GM12801 (cell line): ENCODE measurements around the gene MSMB.

ENCODE experiments used
- TF ChIP-seq, protein P1 (sequence below): IDR thresholded peaks from one replicate; pipeline ENCODE4 v1.5.1; 2011; ENCODE audit warnings: control low read depth; ENCODE audit not compliant: insufficient read length; ENCODE audit errors: extremely low read depth

The MSMB gene

DNA sequence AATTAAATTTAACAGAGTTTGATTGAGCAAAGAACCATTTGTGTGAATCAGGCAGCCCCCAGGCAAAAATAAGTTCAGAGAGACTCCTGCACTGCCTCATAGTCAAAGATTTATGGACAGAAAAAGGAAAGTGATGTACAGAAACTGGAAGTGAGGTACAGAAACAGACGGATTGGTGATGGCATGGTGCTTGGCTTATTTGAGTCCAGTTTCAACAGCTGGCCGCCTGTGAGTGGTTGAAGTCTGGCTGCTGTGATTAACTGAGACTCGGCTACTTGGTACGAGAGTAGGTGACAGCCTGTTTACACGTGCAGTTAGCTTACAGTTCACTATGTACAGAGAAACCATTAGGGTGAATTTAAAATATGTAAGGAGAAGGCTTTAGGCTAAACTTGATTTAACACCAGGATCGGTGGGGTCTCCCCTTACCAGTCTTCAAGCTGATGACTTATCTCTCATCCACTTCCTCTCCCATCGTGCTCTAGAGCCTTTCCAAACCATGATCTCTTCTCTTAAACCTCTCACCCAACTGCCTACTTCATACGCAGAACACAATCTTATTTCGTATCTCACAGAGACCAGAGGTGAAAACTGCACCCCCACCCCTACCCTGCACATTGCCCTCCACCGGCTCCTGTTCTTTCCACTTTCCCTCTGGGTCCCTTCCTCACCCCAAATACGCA lies 5.0 kb upstream of the MSMB start:
- TF ChIP-seq, protein P1, sequence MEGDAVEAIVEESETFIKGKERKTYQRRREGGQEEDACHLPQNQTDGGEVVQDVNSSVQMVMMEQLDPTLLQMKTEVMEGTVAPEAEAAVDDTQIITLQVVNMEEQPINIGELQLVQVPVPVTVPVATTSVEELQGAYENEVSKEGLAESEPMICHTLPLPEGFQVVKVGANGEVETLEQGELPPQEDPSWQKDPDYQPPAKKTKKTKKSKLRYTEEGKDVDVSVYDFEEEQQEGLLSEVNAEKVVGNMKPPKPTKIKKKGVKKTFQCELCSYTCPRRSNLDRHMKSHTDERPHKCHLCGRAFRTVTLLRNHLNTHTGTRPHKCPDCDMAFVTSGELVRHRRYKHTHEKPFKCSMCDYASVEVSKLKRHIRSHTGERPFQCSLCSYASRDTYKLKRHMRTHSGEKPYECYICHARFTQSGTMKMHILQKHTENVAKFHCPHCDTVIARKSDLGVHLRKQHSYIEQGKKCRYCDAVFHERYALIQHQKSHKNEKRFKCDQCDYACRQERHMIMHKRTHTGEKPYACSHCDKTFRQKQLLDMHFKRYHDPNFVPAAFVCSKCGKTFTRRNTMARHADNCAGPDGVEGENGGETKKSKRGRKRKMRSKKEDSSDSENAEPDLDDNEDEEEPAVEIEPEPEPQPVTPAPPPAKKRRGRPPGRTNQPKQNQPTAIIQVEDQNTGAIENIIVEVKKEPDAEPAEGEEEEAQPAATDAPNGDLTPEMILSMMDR: no peak

DNA sequence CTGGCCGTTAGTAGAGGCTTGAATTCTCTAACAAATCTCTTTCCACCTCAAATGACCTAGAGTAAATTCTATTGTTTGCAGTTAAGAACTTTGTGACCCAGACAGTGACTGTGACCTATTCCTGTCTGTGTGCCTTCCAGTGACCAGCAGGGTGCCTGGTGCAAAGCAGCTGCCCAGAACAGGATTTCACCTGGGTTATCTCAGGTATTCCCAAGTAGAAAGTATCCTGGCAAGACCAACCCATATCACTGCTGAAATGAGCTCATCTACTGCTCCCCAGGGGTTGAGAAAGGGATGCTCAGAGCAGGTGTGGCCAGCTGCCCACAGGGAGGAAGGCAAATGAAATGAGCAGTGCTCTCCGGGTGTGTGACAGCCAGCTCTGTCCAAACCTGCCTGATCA lies 2.1 kb upstream of the MSMB start:
- TF ChIP-seq, protein P1: no peak

DNA sequence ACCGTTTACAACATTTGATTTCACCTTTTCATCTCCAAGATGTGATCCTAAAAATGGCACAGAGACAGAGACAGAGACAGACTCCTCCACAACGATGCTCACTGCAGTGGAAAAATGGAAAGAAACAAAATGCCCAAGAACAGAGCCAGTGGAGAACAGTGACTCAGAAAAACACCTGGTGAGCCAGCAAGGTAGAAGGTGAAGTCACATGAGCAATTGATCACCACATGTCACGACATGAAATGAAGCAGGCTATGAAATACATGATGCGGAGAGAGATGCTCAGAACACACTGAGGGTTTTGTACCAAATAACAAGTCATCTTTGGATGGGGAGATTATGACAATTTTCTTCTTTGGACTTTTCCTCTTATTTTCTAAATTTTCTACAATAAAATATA lies 3.5 kb downstream of the MSMB start:
- TF ChIP-seq, protein P1: no peak

DNA sequence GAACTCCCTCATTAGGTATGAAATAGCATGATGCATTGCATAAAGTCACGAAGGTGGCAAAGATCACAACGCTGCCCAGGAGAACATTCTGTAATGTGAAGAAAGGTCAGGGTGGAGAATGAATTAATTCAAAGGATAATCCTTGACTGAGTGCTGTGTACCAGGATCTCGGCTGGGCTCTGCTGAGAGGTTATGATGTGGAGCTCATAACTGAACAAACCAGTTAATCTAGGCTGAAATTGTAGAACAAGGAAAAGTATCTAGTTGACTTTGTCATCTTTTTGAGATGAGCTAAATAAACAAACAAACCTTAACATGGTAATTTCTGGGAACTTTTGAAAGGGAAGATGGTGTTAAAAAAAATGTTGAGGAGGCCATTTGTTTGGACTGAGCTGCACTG lies 6.1 kb downstream of the MSMB start:
- TF ChIP-seq, protein P1: no peak

DNA sequence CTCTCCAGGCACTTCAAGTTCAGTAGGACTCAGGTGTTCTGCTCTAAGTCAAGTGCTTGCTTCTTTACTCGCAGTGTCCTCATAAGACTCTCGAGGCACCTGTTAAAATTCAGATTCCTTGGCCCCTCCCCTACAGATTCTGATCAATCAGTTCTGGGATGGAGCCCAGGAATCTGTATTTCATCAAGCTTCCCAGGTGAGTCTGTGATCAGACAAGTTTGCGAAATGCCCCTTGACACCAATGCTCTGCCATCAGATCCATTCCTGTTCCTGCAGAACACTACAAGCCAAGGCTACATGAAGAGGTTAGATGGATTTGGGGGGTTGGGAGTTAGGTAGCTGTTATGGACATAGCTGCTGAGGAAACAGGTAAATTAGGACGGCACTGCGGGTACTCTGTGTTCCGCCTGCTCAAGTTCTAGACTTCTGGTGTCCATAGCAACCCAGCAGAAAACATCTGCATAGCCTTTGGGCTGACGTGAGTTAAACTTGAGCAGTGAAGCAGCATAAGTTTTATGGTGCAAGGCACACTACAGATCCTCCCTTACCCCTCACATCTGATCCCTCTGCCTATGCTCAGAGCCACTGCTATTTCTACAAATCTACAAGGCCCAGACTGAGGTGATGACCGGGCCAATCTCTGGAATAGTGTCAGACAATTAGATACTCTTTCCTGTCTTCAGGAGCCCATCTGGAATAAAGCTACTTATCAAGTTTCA lies 8.8 kb downstream of the MSMB start:
- TF ChIP-seq, protein P1: no peak

DNA sequence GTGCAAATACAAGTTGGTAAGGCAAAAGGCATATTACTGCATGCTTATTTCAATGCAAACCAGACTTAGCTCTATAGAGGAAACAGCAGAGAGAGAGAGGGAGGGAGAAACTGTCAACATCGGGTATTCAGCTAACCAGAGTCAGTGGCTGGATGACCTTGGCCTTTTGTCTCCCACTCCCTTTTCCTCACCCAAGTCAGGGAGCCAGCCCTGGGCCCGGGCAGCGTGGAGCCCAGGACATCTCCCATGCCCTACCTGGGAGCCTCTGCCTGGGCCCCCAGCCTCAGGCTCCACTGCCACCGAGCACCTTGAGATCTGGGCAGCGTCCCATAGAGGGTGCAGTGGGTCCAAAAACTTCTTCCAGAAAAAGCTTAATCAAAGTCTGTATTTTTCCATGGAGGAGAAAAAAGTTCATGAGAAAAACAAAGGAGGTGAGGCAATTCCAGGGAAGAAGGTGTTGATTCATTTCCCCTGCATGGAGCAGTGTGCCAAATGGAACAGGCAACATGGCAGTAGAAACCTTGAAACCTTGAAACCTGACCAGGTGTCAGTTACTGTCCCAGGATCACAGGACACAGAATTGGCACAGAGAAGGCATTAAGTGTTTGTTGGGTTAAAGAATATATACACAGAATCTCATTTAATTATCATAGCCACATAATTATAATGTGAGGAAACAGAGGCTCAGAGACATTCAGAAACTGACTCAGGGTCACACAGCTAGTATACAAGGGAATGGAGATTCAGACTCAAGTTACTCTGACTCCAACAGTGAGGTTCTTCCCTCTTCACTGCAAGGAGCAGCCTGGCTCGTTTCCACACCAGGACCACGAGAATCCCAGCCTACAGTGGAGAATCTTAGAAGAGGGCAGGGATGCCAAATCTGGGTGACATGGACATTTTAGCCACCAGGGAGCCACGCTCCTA lies 9.9 kb downstream of the MSMB start:
- TF ChIP-seq, protein P1: no peak

DNA sequence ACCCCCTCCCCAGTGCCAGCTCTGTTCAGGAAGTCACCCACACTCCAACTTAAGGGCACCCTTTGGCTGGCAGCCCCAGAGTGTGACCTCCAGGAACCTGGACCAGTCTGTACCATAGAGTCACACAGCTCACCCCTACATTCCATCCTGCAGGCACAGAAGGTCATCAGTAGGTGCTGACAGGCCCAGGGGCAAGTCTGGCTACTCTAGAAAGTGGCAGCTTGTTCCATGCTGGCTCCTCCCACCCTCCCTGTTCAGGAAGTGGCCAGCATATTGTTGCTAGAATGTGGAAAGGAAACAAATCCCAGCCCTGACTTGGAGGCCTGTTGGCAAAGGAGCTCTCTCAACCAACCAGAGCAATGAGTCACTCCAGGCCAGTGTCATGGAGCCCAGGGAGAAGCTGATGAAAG lies 12.5 kb downstream of the MSMB start:
- TF ChIP-seq, protein P1: no peak
